ENCODE results near the gene SEMA6D.

Gene SEMA6D

DNA sequence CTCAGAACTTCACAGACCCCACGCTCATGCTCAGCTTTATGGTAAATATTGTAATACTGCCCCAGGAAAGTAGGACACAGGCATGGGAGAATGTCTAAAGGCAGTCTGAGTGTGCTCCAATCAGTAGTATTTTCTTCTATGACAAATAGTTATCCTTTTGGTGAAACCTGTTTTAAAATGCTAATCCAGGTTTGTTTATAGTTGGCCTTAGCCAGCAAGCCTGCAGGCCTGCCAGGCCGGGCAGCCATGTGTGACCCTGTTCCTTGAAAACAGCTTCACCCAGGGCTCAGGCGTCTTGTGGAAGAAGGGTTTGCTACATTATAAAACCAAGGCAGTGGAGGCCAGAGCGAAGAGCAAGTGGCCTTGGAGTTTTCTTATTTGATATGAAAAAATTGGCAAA lies 104.7 kb downstream of the SEMA6D start:
- no peak for DNase-seq (ENCODE audit: low read depth in 2 of 2)

All from fibroblast of skin of left quadriceps (primary cell).